22Rv1 (cell line): ENCODE results near the gene PEX6.
A peak's percentile ranks its signal among the peaks of the same experiment; 100 is the strongest.

Experiments
- H3K27ac ChIP-seq: fragments of 450-650 bp; 2 replicates; pipeline ENCODE4 v1.5.1; 2017
- CTCF ChIP-seq: fragments of 450-650 bp; IDR thresholded peaks from 2 replicates; pipeline ENCODE4 v1.5.1; 2017; ENCODE audit warnings: mild to moderate bottlenecking
- ZFX ChIP-seq: fragments of 450-650 bp; IDR thresholded peaks from 2 replicates; pipeline ENCODE4 v1.6.1; 2017; ENCODE audit warnings: antibody characterized with exemption, borderline replicate concordance

PEX6 gene

GRCh38 chr6:42968783-42969182 is 10.2 kb downstream of the PEX6 start:
- 0 out of 2 replicates have a peak overlapping the region, but pooled peaks have one; percentile 12 for H3K27ac ChIP-seq
- no peak for TF ChIP-seq CTCF
- TF ChIP-seq ZFX, result no peak

GRCh38 chr6:42968126-42968701 is 10.8 kb downstream of the PEX6 start:
- TF ChIP-seq ZFX (no peak), CTCF (no peak)
- no peak overlapping the region for H3K27ac ChIP-seq

GRCh38 chr6:42967228-42967627 is 11.8 kb downstream of the PEX6 start:
- no peak overlapping the region for H3K27ac ChIP-seq
- TF ChIP-seq ZFX, result no peak
- TF ChIP-seq CTCF, result no peak

- H3K27ac ChIP-seq, result no peak overlapping the region
- no peak for TF ChIP-seq ZFX
- TF ChIP-seq CTCF, result no peak
Observed at GRCh38 chr6:42966571-42966970, 12.4 kb downstream of the PEX6 start.

GRCh38 chr6:42963855-42964605 is 15.0 kb downstream of the PEX6 start:
- no peak overlapping the region for H3K27ac ChIP-seq
- TF ChIP-seq ZFX, result no peak
- peak; percentile 37 for TF ChIP-seq CTCF

- TF ChIP-seq ZFX (no peak), CTCF (no peak)
- no peak overlapping the region for H3K27ac ChIP-seq
Observed at GRCh38 chr6:42963179-42963854, 15.7 kb downstream of the PEX6 start.
